HEK293T (cell line): Measurements from ENCODE around the gene SPAG16.

Source experiments
- ARNT ChIP-seq: fragments of 450-650 bp; IDR thresholded peaks from 2 replicates; pipeline ENCODE4 v1.6.1; 2017; ENCODE audit warnings: mild to moderate bottlenecking
- ELF4 ChIP-seq: fragments of 450-650 bp; IDR thresholded peaks from 2 replicates; pipeline ENCODE4 v1.6.1; 2017; ENCODE audit warnings: antibody characterized with exemption
- NFRKB ChIP-seq: fragments of 450-650 bp; IDR thresholded peaks from 2 replicates; pipeline ENCODE4 v1.6.1; 2016; ENCODE audit warnings: mild to moderate bottlenecking, moderate library complexity
- SUZ12 ChIP-seq: fragments of 450-650 bp; IDR thresholded peaks from 2 replicates; pipeline ENCODE4 v1.6.1; 2016; ENCODE audit warnings: mild to moderate bottlenecking

DNA sequence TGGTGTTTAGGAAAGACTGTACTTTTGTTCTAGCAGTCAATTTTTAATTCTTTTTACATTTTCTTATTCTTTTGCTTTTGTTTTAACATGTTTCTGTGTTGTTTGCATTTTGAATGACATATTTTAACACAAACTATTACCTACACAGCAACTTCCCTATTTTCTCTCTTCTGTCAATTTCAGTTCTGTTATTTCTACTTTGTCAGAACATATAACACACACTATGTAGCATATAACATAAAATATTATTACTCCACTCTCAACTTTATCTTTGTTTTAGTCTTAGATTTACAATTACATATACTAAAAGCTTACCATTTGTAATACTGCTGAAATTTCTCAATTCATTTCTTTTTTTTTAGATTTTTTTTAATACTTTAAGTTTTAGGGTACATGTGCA lies 753.9 kb downstream of the SPAG16 start:
- TF ChIP-seq ELF4 (no peak), ARNT (no peak), NFRKB (no peak), SUZ12 (no peak)
